Smooth muscle cell (in vitro differentiated cells): ENCODE data around the gene LAMA1. TPM values are rescaled to one million over a fixed set of nuclear protein-coding genes. Genes with fewer than 3 reads are reported as not detected.

Experiments used
- DNase-seq: peaks from one replicate; lab custom pipeline; 2025; ENCODE audit not compliant: unreplicated experiment; lab: John Stamatoyannopoulos, UW
- H2AFZ ChIP-seq: fragments of 200-600 bp; sonication (generic); 2 replicates; pipeline ENCODE4 v1.6.0; 2016; ENCODE audit warnings: antibody characterized with exemption, low read depth, mild to moderate bottlenecking
- H3F3A ChIP-seq: fragments of 200-600 bp; sonication (generic); 2 replicates; pipeline ENCODE4 v1.6.0; 2017; ENCODE audit warnings: antibody characterized with exemption, low read depth
- H3K27ac ChIP-seq: fragments of 200-600 bp; sonication (generic); 2 replicates; pipeline ENCODE4 v1.5.1; 2016; ENCODE audit warnings: low read depth, mild to moderate bottlenecking
- H3K27me3 ChIP-seq: fragments of 200-600 bp; sonication (generic); 2 replicates; pipeline ENCODE4 v1.6.1; 2016; ENCODE audit warnings: low read depth, mild to moderate bottlenecking
- H3K36me3 ChIP-seq: fragments of 200-600 bp; sonication (generic); 2 replicates; pipeline ENCODE4 v1.5.1; 2016; ENCODE audit warnings: low read depth
- H3K4me1 ChIP-seq: fragments of 200-600 bp; sonication (generic); 2 replicates; pipeline ENCODE4 v1.5.1; 2016; ENCODE audit warnings: low read depth
- H3K4me2 ChIP-seq: fragments of 200-600 bp; sonication (generic); 2 replicates; pipeline ENCODE4 v1.6.0; 2016; ENCODE audit warnings: mild to moderate bottlenecking
- H3K4me3 ChIP-seq: fragments of 200-600 bp; sonication (generic); 2 replicates; pipeline ENCODE4 v1.5.1; 2016; ENCODE audit warnings: mild to moderate bottlenecking
- H3K79me2 ChIP-seq: fragments of 200-600 bp; sonication (generic); 2 replicates; pipeline ENCODE4 v1.6.0; 2016; ENCODE audit warnings: low read depth, mild to moderate bottlenecking
- H3K9ac ChIP-seq: fragments of 200-600 bp; sonication (generic); 2 replicates; pipeline ENCODE4 v1.6.0; 2016; ENCODE audit warnings: low read depth
- H3K9me3 ChIP-seq: fragments of 200-600 bp; sonication (generic); replicated peaks from 2 replicates; pipeline ENCODE4 v1.5.1; 2016; ENCODE audit warnings: low read depth
- H4K20me1 ChIP-seq: fragments of 200-600 bp; sonication (generic); 2 replicates; pipeline ENCODE4 v1.6.0; 2016; ENCODE audit warnings: low read depth
- CTCF ChIP-seq: fragments of 200-600 bp; sonication (generic); IDR thresholded peaks from 2 replicates; pipeline ENCODE4 v1.5.1; 2017; ENCODE audit warnings: borderline replicate concordance, mild to moderate bottlenecking, antibody characterized with exemption; ENCODE audit not compliant: insufficient read depth, poor library complexity, severe bottlenecking
- WGBS: methylation state at CpG from one replicate; pipeline ENCODE4 v1.1.7; 2016; ENCODE audit warnings: low lambda C conversion rate; 5-methylcytosine and 5-hydroxymethylcytosine counted together
- polyA plus RNA-seq: library from polyadenylated mRNA; unstranded; fragments of >200 nt; fragmentation: Nextera tagmentation; extraction: Ambion mirVana; gene quantifications from 2 replicates; pipeline ENCODE4 v1.2.1, GENCODE V29; 2016
- total RNA-seq: library from RNA; depleted of rRNA; stranded (reverse); fragments of >200 nt; gene quantifications from 2 replicates; pipeline ENCODE4 v1.2.3, GENCODE V29; 2014

Gene LAMA1
- 9.7 and 12.5 TPM in 2 replicates for total RNA-seq
- 6.7 and 8.5 TPM in 2 replicates for polyA plus RNA-seq

GRCh38 chr18:7117390-7118355 is at the start of gene LAMA1:
Gene LAMA1 (minus strand): TSS chr18:7117797. CDS start chr18:7117720, 77 bp downstream.
- WGBS: 2% methylated on average over 53 of the region's 95 CpGs
- peak; percentile 9 for DNase-seq
- Histone ChIP-seq H3K4me2 (peak within 1 kb of the TSS; percentile 97), H4K20me1 (no peaks in the 10 kb centered on the region), H3K9me3 (no peaks in the 10 kb centered on the region), H3F3A (peaks cover 12% of the 10 kb centered on the region), H2AFZ (peak within 1 kb of the TSS; percentile 73), H3K79me2 (no peaks in the 10 kb centered on the region), H3K36me3 (no peaks in the 10 kb centered on the region), H3K9ac (no peak within 1 kb of the TSS), H3K4me3 (peak within 1 kb of the TSS; percentile 66), H3K27ac (no peak within 1 kb of the TSS), H3K4me1 (no peaks in the 10 kb centered on the region), H3K27me3 (peaks cover 3% of the 10 kb centered on the region)
- no peak for TF ChIP-seq CTCF

GRCh38 chr18:7165846-7166393 is 48.3 kb upstream of the LAMA1 start:
- no peak overlapping the region for H2AFZ ChIP-seq
- DNase-seq: no peak
- H3F3A ChIP-seq: no peaks in the 10 kb centered on the region
- no peaks in the 10 kb centered on the region for H3K79me2 ChIP-seq
- peaks cover 10% of the 10 kb centered on the region for H3K4me1 ChIP-seq
- H3K4me3 ChIP-seq: no peak overlapping the region
- H4K20me1 ChIP-seq: no peaks in the 10 kb centered on the region
- 95% methylated on average over 11 of the region's 11 CpGs for WGBS
- H3K4me2 ChIP-seq: no peak overlapping the region
- no peak overlapping the region for H3K9ac ChIP-seq
- no peak for TF ChIP-seq CTCF
- H3K9me3 ChIP-seq: no peaks in the 10 kb centered on the region
- H3K27me3 ChIP-seq: no peaks in the 10 kb centered on the region
- no peak overlapping the region for H3K27ac ChIP-seq
- no peaks in the 10 kb centered on the region for H3K36me3 ChIP-seq

- Histone ChIP-seq H3K4me3 (no peak overlapping the region), H3K4me1 (peaks cover 10% of the 10 kb centered on the region), H2AFZ (no peak overlapping the region), H3K9me3 (no peaks in the 10 kb centered on the region), H3K36me3 (no peaks in the 10 kb centered on the region), H4K20me1 (no peaks in the 10 kb centered on the region), H3K4me2 (no peak overlapping the region), H3K27me3 (no peaks in the 10 kb centered on the region), H3K79me2 (no peaks in the 10 kb centered on the region), H3K9ac (no peak overlapping the region), H3F3A (no peaks in the 10 kb centered on the region), H3K27ac (no peak overlapping the region)
- TF ChIP-seq CTCF: no peak
- 67% methylated on average over 8 of the region's 8 CpGs for WGBS
- no peak for DNase-seq
Measured at GRCh38 chr18:7164323-7165004, 46.9 kb upstream of the LAMA1 start.
